RWPE2 (cell line): ENCODE data around the gene WASF3.

Source experiments
- ATAC-seq: fragments of 200-7000 bp; cut with Tn5 transposase; 3 replicates; pipeline ENCODE4 v1.9.1; 2021; ENCODE audit warnings: low read depth
- DNase-seq: peaks from one replicate; pipeline ENCODE4 v3.0.0-alpha.2; 2020; ENCODE audit warnings: low spot score
- H3K27ac ChIP-seq: fragments of 450-650 bp; 2 replicates; pipeline ENCODE4 v1.5.1; 2017; ENCODE audit warnings: mild to moderate bottlenecking; ENCODE audit not compliant: poor library complexity, severe bottlenecking
- H3K27me3 ChIP-seq: fragments of 250-450 bp; sonication (Bioruptor Pico); 2 replicates; pipeline ENCODE4 v1.5.1; 2021; ENCODE audit warnings: mild to moderate bottlenecking, moderate library complexity; ENCODE audit not compliant: insufficient read depth, poor library complexity, severe bottlenecking
- H3K36me3 ChIP-seq: fragments of 250-450 bp; sonication (Bioruptor Pico); 2 replicates; pipeline ENCODE4 v1.5.1; 2020; ENCODE audit warnings: low read depth, mild to moderate bottlenecking, moderate library complexity
- H3K4me1 ChIP-seq: fragments of 250-450 bp; sonication (Bioruptor Pico); 2 replicates; pipeline ENCODE4 v1.5.1; 2021; ENCODE audit warnings: mild to moderate bottlenecking, moderate library complexity; ENCODE audit not compliant: insufficient read depth, poor library complexity, severe bottlenecking
- H3K4me3 ChIP-seq: fragments of 250-450 bp; sonication (Bioruptor Pico); 2 replicates; pipeline ENCODE4 v1.5.1; 2021; ENCODE audit warnings: mild to moderate bottlenecking, moderate library complexity; ENCODE audit not compliant: severe bottlenecking
- H3K9me3 ChIP-seq: fragments of 250-450 bp; sonication (Bioruptor Pico); 2 replicates; pipeline ENCODE4 v1.5.1; 2021; ENCODE audit warnings: mild to moderate bottlenecking, moderate library complexity; ENCODE audit not compliant: severe bottlenecking
- CTCF ChIP-seq: fragments of 450-650 bp; IDR thresholded peaks from one replicate; pipeline ENCODE4 v1.5.1; 2017; ENCODE audit warnings: mild to moderate bottlenecking, moderate library complexity; ENCODE audit not compliant: poor library complexity, severe bottlenecking

The WASF3 gene

DNA sequence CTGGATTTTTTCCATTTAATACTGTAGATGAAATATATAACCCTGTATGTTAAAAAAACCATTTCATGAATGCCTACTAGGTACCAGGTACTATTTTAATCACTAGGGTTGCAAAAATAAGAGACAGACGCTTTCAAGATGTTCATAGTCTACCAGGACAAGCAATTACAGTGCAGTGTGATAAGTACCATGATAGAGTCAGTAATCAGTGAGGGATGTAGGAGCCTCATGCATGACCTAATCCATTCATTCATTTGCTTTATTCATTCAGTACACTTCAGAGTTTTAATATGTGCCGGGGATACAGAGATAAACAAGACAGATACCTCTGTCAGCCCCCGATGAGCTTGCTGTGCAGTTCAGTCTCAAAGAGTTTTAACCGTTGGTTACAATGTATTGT lies 3.0 kb downstream of the WASF3 start:
- H3K4me3 ChIP-seq: no peak overlapping the region
- no peaks in the 10 kb centered on the region for H3K4me1 ChIP-seq
- no peak for DNase-seq
- H3K27ac ChIP-seq: no peak overlapping the region
- H3K9me3 ChIP-seq: no peaks in the 10 kb centered on the region
- no peak for ATAC-seq
- no peaks in the 10 kb centered on the region for H3K36me3 ChIP-seq
- no peaks in the 10 kb centered on the region for H3K27me3 ChIP-seq
- TF ChIP-seq CTCF: no peak

- DNase-seq (no peak), ATAC-seq (no peak)
- Histone ChIP-seq H3K27ac (no peak overlapping the region), H3K27me3 (no peaks in the 10 kb centered on the region), H3K9me3 (no peaks in the 10 kb centered on the region), H3K4me1 (no peaks in the 10 kb centered on the region), H3K4me3 (no peak overlapping the region), H3K36me3 (no peaks in the 10 kb centered on the region)
- TF ChIP-seq CTCF: no peak
These were observed 3.6 kb downstream of the WASF3 start for GRCh38 chr13:26561067-26561466.

GRCh38 chr13:26561651-26562511 lies 4.4 kb downstream of the WASF3 start:
- Histone ChIP-seq H3K27ac (no peak overlapping the region), H3K4me1 (no peaks in the 10 kb centered on the region), H3K27me3 (no peaks in the 10 kb centered on the region), H3K9me3 (no peaks in the 10 kb centered on the region), H3K4me3 (no peak overlapping the region), H3K36me3 (no peaks in the 10 kb centered on the region)
- DNase-seq (no peak), ATAC-seq (no peak)
- TF ChIP-seq CTCF: no peak

GRCh38 chr13:26562512-26562890 lies 5.0 kb downstream of the WASF3 start:
- TF ChIP-seq CTCF: no peak
- Histone ChIP-seq H3K4me3 (no peak overlapping the region), H3K4me1 (no peaks in the 10 kb centered on the region), H3K36me3 (no peaks in the 10 kb centered on the region), H3K27ac (no peak overlapping the region), H3K27me3 (no peaks in the 10 kb centered on the region), H3K9me3 (no peaks in the 10 kb centered on the region)
- DNase-seq (no peak), ATAC-seq (no peak)

DNA sequence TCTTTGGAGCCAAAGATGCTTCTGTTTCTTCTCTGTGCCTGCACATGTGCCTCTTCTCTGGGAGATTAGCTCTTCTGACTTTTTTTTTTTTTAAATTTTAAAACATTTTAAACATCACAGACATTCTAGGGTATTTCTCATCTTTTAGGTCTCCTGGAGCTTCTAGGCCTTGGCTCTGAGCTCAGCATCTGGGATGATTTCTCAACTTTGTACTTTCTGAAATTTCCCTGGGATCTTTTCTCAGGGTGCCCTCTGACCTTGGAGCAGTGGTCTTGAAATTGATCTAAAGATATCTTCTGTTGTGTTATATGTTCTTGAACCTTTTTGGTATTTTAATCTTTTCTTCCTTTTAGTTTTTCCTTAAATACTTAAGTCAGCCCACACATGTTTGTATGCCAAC lies 6.2 kb downstream of the WASF3 start:
- no peaks in the 10 kb centered on the region for H3K27me3 ChIP-seq
- no peak for ATAC-seq
- H3K9me3 ChIP-seq: no peaks in the 10 kb centered on the region
- H3K4me1 ChIP-seq: no peaks in the 10 kb centered on the region
- H3K4me3 ChIP-seq: no peak overlapping the region
- H3K36me3 ChIP-seq: no peaks in the 10 kb centered on the region
- DNase-seq: no peak
- H3K27ac ChIP-seq: no peak overlapping the region
- no peak for TF ChIP-seq CTCF
